A549 (cell line): ENCODE measurements around the gene ZNF362.

Experiments used
- CBX2 ChIP-seq: fragments of 200-600 bp; sonication (generic); IDR thresholded peaks from 2 replicates; pipeline ENCODE4 v1.6.1; 2016; ENCODE audit warnings: low read depth, mild to moderate bottlenecking, borderline replicate concordance
- EP300 ChIP-seq, 2 experiments: fragments of >200 bp; sonication (Bioruptor Twin); formaldehyde crosslinking; IDR thresholded peaks; 2 replicates in 1 of 2; 3 replicates in 1 of 2; pipeline ENCODE4 v1.6.1; 2016 to 2017
- FOSL2 ChIP-seq, 2 experiments: fragments of 450-650 bp in 1 of 2; fragments of >200 bp in 1 of 2; sonication (Bioruptor Twin) in 1 of 2; formaldehyde crosslinking; IDR thresholded peaks; 2 replicates each; pipeline versions ENCODE4 v1.5.0 to v1.6.1; 2016 to 2020; ENCODE audit warnings: mild to moderate bottlenecking in 1 of 2, moderate library complexity in 1 of 2
- KDM5A ChIP-seq: fragments of 200-600 bp; sonication (generic); IDR thresholded peaks from 2 replicates; pipeline ENCODE4 v1.6.1; 2016; ENCODE audit warnings: antibody characterized with exemption, mild to moderate bottlenecking
- NR3C1 ChIP-seq: fragments of >200 bp; sonication (Bioruptor Twin); formaldehyde crosslinking; IDR thresholded peaks from 3 replicates; pipeline ENCODE4 v1.6.1; 2017
- PHF8 ChIP-seq: fragments of 200-600 bp; sonication (generic); IDR thresholded peaks from 2 replicates; pipeline ENCODE4 v1.6.1; 2016; ENCODE audit warnings: low read depth, mild to moderate bottlenecking, antibody characterized with exemption, moderate library complexity, borderline replicate concordance
- POLR2A ChIP-seq: IDR thresholded peaks from 2 replicates; pipeline ENCODE4 v1.6.1; 2012; ENCODE audit warnings: mild to moderate bottlenecking, low read length
- POLR2AphosphoS2 ChIP-seq: conservative IDR thresholded peaks from 2 replicates; pipeline ENCODE4 v1.6.1; 2012; ENCODE audit warnings: low read length, improper control_type of control experiment, inconsistent platforms
- REST ChIP-seq: fragments of 200-600 bp; sonication (generic); IDR thresholded peaks from 2 replicates; pipeline ENCODE4 v1.6.1; 2016; ENCODE audit warnings: antibody characterized with exemption, mild to moderate bottlenecking, moderate library complexity
- RFX5 ChIP-seq: fragments of 450-650 bp; IDR thresholded peaks from 2 replicates; pipeline ENCODE4 v1.7.1; 2014; ENCODE audit warnings: antibody characterized with exemption, mild to moderate bottlenecking, moderate library complexity
- TF ChIP-seq, protein P1 (sequence below): fragments of >200 bp; sonication (Bioruptor Twin); formaldehyde crosslinking; IDR thresholded peaks from 3 replicates; pipeline ENCODE4 v1.5.1; 2016

GRCh38 chr1:33277488-33278084 lies 21.3 kb downstream of the ZNF362 start:
- TF ChIP-seq RFX5 = no peak
- no peak for TF ChIP-seq CBX2
- no peak for TF ChIP-seq KDM5A
- TF ChIP-seq POLR2A = no peak
- TF ChIP-seq POLR2AphosphoS2 = no peak
- TF ChIP-seq, protein P1, sequence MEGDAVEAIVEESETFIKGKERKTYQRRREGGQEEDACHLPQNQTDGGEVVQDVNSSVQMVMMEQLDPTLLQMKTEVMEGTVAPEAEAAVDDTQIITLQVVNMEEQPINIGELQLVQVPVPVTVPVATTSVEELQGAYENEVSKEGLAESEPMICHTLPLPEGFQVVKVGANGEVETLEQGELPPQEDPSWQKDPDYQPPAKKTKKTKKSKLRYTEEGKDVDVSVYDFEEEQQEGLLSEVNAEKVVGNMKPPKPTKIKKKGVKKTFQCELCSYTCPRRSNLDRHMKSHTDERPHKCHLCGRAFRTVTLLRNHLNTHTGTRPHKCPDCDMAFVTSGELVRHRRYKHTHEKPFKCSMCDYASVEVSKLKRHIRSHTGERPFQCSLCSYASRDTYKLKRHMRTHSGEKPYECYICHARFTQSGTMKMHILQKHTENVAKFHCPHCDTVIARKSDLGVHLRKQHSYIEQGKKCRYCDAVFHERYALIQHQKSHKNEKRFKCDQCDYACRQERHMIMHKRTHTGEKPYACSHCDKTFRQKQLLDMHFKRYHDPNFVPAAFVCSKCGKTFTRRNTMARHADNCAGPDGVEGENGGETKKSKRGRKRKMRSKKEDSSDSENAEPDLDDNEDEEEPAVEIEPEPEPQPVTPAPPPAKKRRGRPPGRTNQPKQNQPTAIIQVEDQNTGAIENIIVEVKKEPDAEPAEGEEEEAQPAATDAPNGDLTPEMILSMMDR = no peak
- no peak for TF ChIP-seq EP300 (IDR thresholded peaks at IDR 0.05)
- TF ChIP-seq PHF8 = no peak
- TF ChIP-seq NR3C1 = no peak
- TF ChIP-seq REST = no peak
- TF ChIP-seq FOSL2 (IDR thresholded peaks at IDR 0.05) = no peak
- TF ChIP-seq FOSL2 (CRISPR knock-in tag; IDR thresholded peaks at IDR 0.05) = no peak
